PC-9 (cell line): ENCODE measurements around the gene SLC26A5. TPM values are rescaled to one million over a fixed set of nuclear protein-coding genes. Genes with fewer than 3 reads are reported as not detected.

Experiments
- BruUV-seq: library from RNA; stranded (reverse); fragments of 400-500 nt; replicated peaks from 2 replicates; lab custom pipeline; 2021; lab: Mats Ljungman, UMichigan
- CTCF ChIA-PET: fragments of 300-600 bp; sonication (Branson Sonifier 250); formaldehyde crosslinking; loops from one replicate; lab custom pipeline; 2022; ENCODE audit warnings: antibody characterized with exemption; lab: Charles Lee
- POLR2A ChIA-PET: fragments of 300-600 bp; sonication (Branson Sonifier 250); formaldehyde crosslinking; loops from one replicate; lab custom pipeline; 2022; ENCODE audit warnings: antibody characterized with exemption; ENCODE audit not compliant: unreplicated experiment; lab: Charles Lee
- DNase-seq, 2 experiments: peaks; one replicate each; pipeline versions ENCODE4 v3.0.0 to v3.0.0-alpha.2; 2015 to 2022; ENCODE audit warnings: mixed read lengths in 1 of 2
- H2AFZ ChIP-seq: fragments of 200-600 bp; sonication (generic); 2 replicates; pipeline ENCODE4 v1.8.1; 2017; ENCODE audit warnings: antibody characterized with exemption
- H3F3A ChIP-seq: fragments of 200-600 bp; sonication (generic); 2 replicates; pipeline ENCODE4 v1.8.1; 2017; ENCODE audit warnings: antibody characterized with exemption, mild to moderate bottlenecking, low read depth; ENCODE audit not compliant: insufficient read depth
- H3K27ac ChIP-seq: fragments of 200-600 bp; sonication (generic); 2 replicates; pipeline ENCODE4 v1.6.1; 2016; ENCODE audit warnings: mixed run types
- H3K27me3 ChIP-seq: fragments of 200-600 bp; sonication (generic); 2 replicates; pipeline ENCODE4 v1.6.1; 2016; ENCODE audit warnings: low read depth, mixed run types; ENCODE audit not compliant: insufficient read depth
- H3K36me3 ChIP-seq: fragments of 200-600 bp; sonication (generic); 2 replicates; pipeline ENCODE4 v1.6.1; 2016; ENCODE audit warnings: low read depth, mixed run types
- H3K4me1 ChIP-seq: fragments of 200-600 bp; sonication (generic); replicated peaks from 2 replicates; pipeline ENCODE4 v1.6.1; 2016; ENCODE audit warnings: mixed run types; ENCODE audit not compliant: insufficient read depth
- H3K4me2 ChIP-seq: fragments of 200-600 bp; sonication (generic); 2 replicates; pipeline ENCODE4 v1.6.1; 2017; ENCODE audit warnings: mixed run types
- H3K4me3 ChIP-seq: fragments of 200-600 bp; sonication (generic); 2 replicates; pipeline ENCODE4 v1.6.1; 2016; ENCODE audit warnings: mixed run types
- H3K79me2 ChIP-seq: fragments of 200-600 bp; sonication (generic); 2 replicates; pipeline ENCODE4 v1.6.1; 2017; ENCODE audit warnings: low read depth, mixed run types
- H3K9me2 ChIP-seq: fragments of 200-600 bp; sonication (generic); 2 replicates; pipeline ENCODE4 v1.8.1; 2017; ENCODE audit warnings: mild to moderate bottlenecking; ENCODE audit not compliant: insufficient read depth
- H3K9me3 ChIP-seq: fragments of 200-600 bp; sonication (generic); 2 replicates; pipeline ENCODE4 v1.8.1; 2016; ENCODE audit warnings: low read depth; ENCODE audit not compliant: insufficient read depth
- H4K20me1 ChIP-seq: fragments of 200-600 bp; sonication (generic); 2 replicates; pipeline ENCODE4 v1.8.1; 2017; ENCODE audit not compliant: insufficient read depth
- EZH2 ChIP-seq: fragments of 200-600 bp; sonication (generic); IDR thresholded peaks from 2 replicates; pipeline ENCODE4 v1.8.0; 2017; ENCODE audit warnings: antibody characterized with exemption, low read depth
- intact Hi-C: fragments of 100-400 bp; cut with micrococcal nuclease; formaldehyde crosslinking; loops from one replicate; pipeline ENCODE4 v1.10.0; 2022; ENCODE audit not compliant: unreplicated experiment
- total RNA-seq: library from RNA; stranded (reverse); gene quantifications from 2 replicates; pipeline ENCODE4 v1.2.3, GENCODE V29; 2021
- TF ChIP-seq, protein P1 (sequence below): fragments of 200-600 bp; sonication (generic); conservative IDR thresholded peaks from 2 replicates; pipeline ENCODE4 v1.6.1; 2017; ENCODE audit warnings: mixed run types, antibody characterized with exemption, mild to moderate bottlenecking, moderate library complexity

Gene SLC26A5
- total RNA-seq, 1 experiment from 2014 or later, result not detected

- Histone ChIP-seq H3K27ac (no peak overlapping the region), H3K79me2 (no peaks in the 10 kb centered on the region), H2AFZ (no peak overlapping the region), H3K36me3 (no peaks in the 10 kb centered on the region), H3K27me3 (no peaks in the 10 kb centered on the region), H4K20me1 (no peaks in the 10 kb centered on the region), H3K4me2 (no peak overlapping the region), H3F3A (no peaks in the 10 kb centered on the region), H3K9me2 (no peaks in the 10 kb centered on the region), H3K9me3 (no peaks in the 10 kb centered on the region), H3K4me3 (no peak overlapping the region), H3K4me1 (no peaks in the 10 kb centered on the region)
- DNase-seq, result no peak
- TF ChIP-seq, protein P1, sequence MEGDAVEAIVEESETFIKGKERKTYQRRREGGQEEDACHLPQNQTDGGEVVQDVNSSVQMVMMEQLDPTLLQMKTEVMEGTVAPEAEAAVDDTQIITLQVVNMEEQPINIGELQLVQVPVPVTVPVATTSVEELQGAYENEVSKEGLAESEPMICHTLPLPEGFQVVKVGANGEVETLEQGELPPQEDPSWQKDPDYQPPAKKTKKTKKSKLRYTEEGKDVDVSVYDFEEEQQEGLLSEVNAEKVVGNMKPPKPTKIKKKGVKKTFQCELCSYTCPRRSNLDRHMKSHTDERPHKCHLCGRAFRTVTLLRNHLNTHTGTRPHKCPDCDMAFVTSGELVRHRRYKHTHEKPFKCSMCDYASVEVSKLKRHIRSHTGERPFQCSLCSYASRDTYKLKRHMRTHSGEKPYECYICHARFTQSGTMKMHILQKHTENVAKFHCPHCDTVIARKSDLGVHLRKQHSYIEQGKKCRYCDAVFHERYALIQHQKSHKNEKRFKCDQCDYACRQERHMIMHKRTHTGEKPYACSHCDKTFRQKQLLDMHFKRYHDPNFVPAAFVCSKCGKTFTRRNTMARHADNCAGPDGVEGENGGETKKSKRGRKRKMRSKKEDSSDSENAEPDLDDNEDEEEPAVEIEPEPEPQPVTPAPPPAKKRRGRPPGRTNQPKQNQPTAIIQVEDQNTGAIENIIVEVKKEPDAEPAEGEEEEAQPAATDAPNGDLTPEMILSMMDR, result no peak
- TF ChIP-seq EZH2, result no peak
- no TSS peak for BruUV-seq
- POLR2A ChIA-PET, result no interaction called here
- CTCF ChIA-PET, result no interaction called here
- intact Hi-C loops, result no loop called here
Measured at GRCh38 chr7:103396471-103396870, 49.5 kb downstream of the SLC26A5 start.

GRCh38 chr7:103395071-103395470, 50.9 kb downstream of the SLC26A5 start:
- no peaks in the 10 kb centered on the region for H3K9me3 ChIP-seq
- BruUV-seq, result no TSS peak
- no peak for DNase-seq
- no peaks in the 10 kb centered on the region for H3K79me2 ChIP-seq
- no peak overlapping the region for H2AFZ ChIP-seq
- H3K27me3 ChIP-seq, result 0 out of 2 replicates have a peak, but pooled peaks cover 4% of the 10 kb centered on the region
- H3K4me3 ChIP-seq, result no peak overlapping the region
- ChIA-PET CTCF (no interaction called here), POLR2A (no interaction called here)
- no peaks in the 10 kb centered on the region for H3K9me2 ChIP-seq
- TF ChIP-seq, protein P1, result no peak
- no peak for TF ChIP-seq EZH2
- H4K20me1 ChIP-seq, result no peaks in the 10 kb centered on the region
- no peaks in the 10 kb centered on the region for H3K4me1 ChIP-seq
- no peak overlapping the region for H3K27ac ChIP-seq
- H3F3A ChIP-seq, result no peaks in the 10 kb centered on the region
- intact Hi-C loops, result no loop called here
- no peak overlapping the region for H3K4me2 ChIP-seq
- no peaks in the 10 kb centered on the region for H3K36me3 ChIP-seq

- no peaks in the 10 kb centered on the region for H4K20me1 ChIP-seq
- ChIA-PET POLR2A (no interaction called here), CTCF (no interaction called here)
- H3K27me3 ChIP-seq, result 0 out of 2 replicates have a peak, but pooled peaks cover 10% of the 10 kb centered on the region
- intact Hi-C loops, result no loop called here
- no peaks in the 10 kb centered on the region for H3K36me3 ChIP-seq
- H3K4me3 ChIP-seq, result no peak overlapping the region
- no peaks in the 10 kb centered on the region for H3K9me3 ChIP-seq
- no peaks in the 10 kb centered on the region for H3F3A ChIP-seq
- no peak overlapping the region for H3K4me2 ChIP-seq
- no peak for DNase-seq
- H3K79me2 ChIP-seq, result no peaks in the 10 kb centered on the region
- TF ChIP-seq, protein P1, result no peak
- no peak for TF ChIP-seq EZH2
- H2AFZ ChIP-seq, result no peak overlapping the region
- H3K9me2 ChIP-seq, result no peaks in the 10 kb centered on the region
- no peaks in the 10 kb centered on the region for H3K4me1 ChIP-seq
- no peak overlapping the region for H3K27ac ChIP-seq
- BruUV-seq, result no TSS peak
Measured at GRCh38 chr7:103394566-103394965, 51.4 kb downstream of the SLC26A5 start.
